IPS-18c (cell line): Measurements from ENCODE around the gene ZBTB16.

Experiments
- H3K4me3 ChIP-seq: 2 replicates; pipeline ENCODE4 v1.7.0; 2013; ENCODE audit warnings: low read depth, mild to moderate bottlenecking, low read length, moderate library complexity; ENCODE audit not compliant: insufficient read depth
- H3K9me3 ChIP-seq: one replicate; pipeline ENCODE4 v1.6.1; 2013; ENCODE audit warnings: mild to moderate bottlenecking, low read length, moderate library complexity; ENCODE audit not compliant: control insufficient read depth, insufficient read depth

Gene ZBTB16, protein sequence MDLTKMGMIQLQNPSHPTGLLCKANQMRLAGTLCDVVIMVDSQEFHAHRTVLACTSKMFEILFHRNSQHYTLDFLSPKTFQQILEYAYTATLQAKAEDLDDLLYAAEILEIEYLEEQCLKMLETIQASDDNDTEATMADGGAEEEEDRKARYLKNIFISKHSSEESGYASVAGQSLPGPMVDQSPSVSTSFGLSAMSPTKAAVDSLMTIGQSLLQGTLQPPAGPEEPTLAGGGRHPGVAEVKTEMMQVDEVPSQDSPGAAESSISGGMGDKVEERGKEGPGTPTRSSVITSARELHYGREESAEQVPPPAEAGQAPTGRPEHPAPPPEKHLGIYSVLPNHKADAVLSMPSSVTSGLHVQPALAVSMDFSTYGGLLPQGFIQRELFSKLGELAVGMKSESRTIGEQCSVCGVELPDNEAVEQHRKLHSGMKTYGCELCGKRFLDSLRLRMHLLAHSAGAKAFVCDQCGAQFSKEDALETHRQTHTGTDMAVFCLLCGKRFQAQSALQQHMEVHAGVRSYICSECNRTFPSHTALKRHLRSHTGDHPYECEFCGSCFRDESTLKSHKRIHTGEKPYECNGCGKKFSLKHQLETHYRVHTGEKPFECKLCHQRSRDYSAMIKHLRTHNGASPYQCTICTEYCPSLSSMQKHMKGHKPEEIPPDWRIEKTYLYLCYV

DNA sequence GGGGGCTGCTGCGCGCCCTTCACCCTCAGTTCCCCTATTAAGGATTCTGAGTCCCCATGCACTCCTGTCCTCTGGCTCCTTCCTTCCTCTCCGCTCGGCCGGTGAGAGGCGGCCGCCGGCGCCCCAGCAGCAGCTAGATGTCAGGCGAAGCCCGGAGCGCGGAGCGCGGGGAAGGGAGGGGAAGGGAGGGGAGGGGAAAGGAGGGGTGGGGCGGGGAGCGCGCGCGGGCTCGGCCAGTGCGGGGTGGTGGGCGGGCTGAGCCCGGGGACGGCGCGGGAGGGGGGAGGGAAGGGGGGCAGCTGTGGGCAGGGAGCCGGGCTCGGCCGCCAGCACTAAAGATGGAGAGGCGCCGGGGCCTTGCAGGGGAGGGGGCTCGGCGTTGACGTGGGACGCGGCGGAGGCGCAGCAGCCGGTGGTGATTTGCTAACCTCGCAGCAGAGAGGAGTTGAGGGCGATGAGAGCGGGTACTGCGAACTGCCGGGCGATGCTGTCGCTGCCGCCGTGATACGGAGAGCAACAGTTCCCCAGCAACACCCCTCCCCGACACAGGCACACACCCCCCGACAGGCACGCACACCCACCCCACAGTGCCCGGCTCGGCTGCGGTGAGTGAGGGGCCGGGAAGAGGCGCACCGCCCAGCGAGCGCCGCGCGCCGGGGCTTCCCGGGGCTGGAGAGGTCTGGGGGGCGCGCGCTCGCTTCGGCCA, at the start of gene ZBTB16:
ZBTB16 (plus strand) TSS at position 434 of the 706 bp plus-strand sequence. CDS start 3,590 bp downstream, outside the sequence.
- H3K9me3 ChIP-seq = peaks cover 2% of the 10 kb centered on the region
- H3K4me3 ChIP-seq = peak within 1 kb of the TSS; percentile 71

GRCh38 chr11:114010931-114011330, 48.6 kb upstream of the ZBTB16 start:
- H3K9me3 ChIP-seq = no peaks in the 10 kb centered on the region
- no peak overlapping the region for H3K4me3 ChIP-seq

DNA sequence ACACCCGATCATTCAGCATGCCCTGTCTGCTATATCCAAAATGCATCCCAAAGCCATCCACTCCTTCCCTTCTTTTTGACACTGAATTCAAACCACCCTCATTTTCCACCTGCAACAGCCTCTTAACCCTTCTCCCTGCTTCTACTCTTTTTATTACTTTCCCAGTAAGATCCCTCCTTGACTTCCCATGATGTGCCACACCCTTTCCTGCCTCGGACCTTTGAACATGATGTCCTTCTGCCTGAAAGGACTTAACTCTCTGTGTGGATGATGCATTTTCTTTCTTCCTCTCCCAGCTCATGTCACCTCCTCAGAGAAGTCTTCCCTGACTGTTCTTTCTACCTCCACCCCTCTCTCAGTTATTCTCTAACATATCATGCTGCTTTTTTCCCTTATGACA, 48.1 kb upstream of the ZBTB16 start:
- Histone ChIP-seq H3K4me3 (no peak overlapping the region), H3K9me3 (no peaks in the 10 kb centered on the region)

DNA sequence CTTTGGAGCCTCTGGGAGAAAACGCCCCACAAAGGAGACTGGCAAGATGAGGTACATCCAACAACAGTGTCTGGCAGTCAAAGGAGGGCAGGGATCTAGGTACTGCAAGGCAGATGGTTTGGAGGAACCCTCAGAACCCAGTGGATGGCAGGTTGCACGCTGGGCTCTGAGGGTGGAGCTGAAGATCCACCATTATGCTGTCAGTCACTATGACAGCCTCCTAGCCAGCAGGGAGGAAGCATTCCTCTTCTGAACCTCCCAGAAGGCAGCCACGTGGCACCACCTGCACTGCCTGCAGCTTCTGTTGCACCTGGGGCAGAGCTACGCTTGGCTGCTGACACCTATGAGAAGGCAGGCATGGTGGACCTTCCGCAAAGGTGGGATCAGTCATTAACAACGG, 44.4 kb upstream of the ZBTB16 start:
- H3K4me3 ChIP-seq = no peak overlapping the region
- no peaks in the 10 kb centered on the region for H3K9me3 ChIP-seq

DNA sequence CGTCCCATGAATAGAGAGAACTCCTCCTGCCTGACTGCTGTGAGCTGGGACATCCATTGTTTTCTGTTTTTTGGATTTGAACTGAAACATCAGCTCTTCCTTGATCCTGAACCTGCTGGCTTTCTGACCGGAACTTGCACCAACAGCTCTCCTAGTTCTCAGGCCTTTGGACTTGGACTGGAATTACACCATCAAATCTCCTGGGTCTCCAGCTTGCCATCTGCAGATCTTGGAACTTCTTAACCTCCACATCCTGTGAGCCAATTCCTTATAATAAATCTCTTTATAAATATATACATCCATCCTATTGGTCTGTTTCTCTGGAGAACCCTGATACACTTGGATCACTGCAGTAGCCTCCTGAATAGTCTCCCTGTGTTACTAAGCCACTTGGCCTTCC, 42.5 kb upstream of the ZBTB16 start:
- Histone ChIP-seq H3K4me3 (no peak overlapping the region), H3K9me3 (no peaks in the 10 kb centered on the region)

GRCh38 chr11:114017723-114018122, 41.8 kb upstream of the ZBTB16 start:
- H3K4me3 ChIP-seq = no peak overlapping the region
- no peaks in the 10 kb centered on the region for H3K9me3 ChIP-seq

DNA sequence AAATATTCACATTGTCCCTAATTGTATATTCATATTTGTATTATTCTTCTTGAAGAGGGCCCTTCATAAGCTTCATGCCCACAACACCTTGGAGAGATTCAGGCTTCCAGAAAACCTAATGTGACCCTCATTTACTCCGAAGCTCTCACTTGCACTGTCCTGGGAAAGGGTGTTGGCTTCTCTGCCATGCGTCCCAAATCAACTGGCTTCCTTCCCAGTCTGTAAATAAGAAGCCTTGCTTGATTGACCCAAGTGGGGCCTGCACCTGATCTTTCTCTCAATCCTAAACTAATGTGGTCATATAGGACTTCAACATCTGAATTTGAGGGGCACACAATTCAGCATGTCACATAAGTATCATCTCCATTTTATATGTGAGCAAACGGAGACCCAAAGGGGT, 40.5 kb upstream of the ZBTB16 start:
- Histone ChIP-seq H3K9me3 (no peaks in the 10 kb centered on the region), H3K4me3 (no peak overlapping the region)

- H3K9me3 ChIP-seq = no peaks in the 10 kb centered on the region
- no peak overlapping the region for H3K4me3 ChIP-seq
Measured at GRCh38 chr11:114019574-114019973, 39.9 kb upstream of the ZBTB16 start.

- Histone ChIP-seq H3K9me3 (no peaks in the 10 kb centered on the region), H3K4me3 (no peak overlapping the region)
Measured at GRCh38 chr11:114025329-114025907, 34.1 kb upstream of the ZBTB16 start.

GRCh38 chr11:114026355-114026754, 33.2 kb upstream of the ZBTB16 start:
- Histone ChIP-seq H3K9me3 (no peaks in the 10 kb centered on the region), H3K4me3 (no peak overlapping the region)

GRCh38 chr11:114027391-114027790, 32.1 kb upstream of the ZBTB16 start:
- no peak overlapping the region for H3K4me3 ChIP-seq
- H3K9me3 ChIP-seq = no peaks in the 10 kb centered on the region

DNA sequence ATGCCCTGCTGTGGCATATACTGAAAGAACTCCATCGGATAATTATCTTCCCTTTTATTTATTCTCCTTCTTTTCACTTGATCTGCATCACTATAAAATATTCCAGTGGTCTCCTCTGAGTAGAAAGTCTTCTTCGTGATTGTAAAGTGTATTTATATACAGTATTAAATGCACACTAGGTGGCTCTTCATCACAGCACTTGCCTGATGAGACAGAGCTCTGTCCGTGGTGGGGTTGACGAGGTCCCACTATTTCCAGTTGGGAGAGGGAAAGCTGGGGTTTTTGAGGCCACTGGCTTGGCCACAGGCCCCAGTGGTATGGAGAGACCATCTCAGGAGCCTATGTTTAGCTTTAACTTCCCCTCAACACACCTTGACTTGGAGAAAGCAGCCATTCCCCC, 31.6 kb upstream of the ZBTB16 start:
- Histone ChIP-seq H3K9me3 (no peaks in the 10 kb centered on the region), H3K4me3 (no peak overlapping the region)

DNA sequence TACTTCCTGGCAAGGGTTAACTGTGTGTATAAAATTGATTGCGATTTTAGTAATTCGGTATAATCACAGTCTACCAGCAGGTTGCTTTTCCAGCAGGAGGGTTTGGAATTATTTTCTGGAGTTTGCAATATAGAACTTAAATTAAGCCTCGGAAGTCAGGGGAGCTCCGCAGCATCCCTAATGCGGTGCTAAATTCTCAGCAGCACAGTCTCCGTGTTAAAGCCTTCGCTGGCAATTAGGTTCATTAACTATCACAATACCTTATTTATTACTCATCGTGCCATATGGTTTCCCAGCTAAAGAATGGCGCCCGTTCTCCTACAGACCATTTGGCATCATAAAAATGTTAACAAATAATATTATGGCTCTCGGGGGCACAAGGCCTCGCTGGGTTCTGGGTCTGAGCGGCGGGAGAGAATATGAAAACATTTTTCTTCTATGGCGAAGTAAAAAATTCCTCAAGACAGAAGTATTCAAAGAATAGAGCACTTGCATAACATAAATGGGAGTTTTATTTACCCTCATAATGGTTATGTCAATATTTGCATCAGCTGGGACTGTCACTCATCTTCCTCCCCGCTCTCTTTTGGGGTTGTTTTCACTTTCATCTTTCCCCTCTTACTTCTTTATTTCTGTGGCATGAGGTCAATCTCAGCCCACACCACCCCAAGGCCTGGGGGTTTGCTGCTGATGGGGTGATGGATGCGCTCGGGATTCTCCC, 28.1 kb upstream of the ZBTB16 start:
- Histone ChIP-seq H3K9me3 (no peaks in the 10 kb centered on the region), H3K4me3 (no peak overlapping the region)

- Histone ChIP-seq H3K9me3 (no peaks in the 10 kb centered on the region), H3K4me3 (no peak overlapping the region)
Measured at GRCh38 chr11:114031967-114032320, 27.6 kb upstream of the ZBTB16 start.

- H3K4me3 ChIP-seq = no peak overlapping the region
- no peaks in the 10 kb centered on the region for H3K9me3 ChIP-seq
Measured at GRCh38 chr11:114033066-114033465, 26.4 kb upstream of the ZBTB16 start.

DNA sequence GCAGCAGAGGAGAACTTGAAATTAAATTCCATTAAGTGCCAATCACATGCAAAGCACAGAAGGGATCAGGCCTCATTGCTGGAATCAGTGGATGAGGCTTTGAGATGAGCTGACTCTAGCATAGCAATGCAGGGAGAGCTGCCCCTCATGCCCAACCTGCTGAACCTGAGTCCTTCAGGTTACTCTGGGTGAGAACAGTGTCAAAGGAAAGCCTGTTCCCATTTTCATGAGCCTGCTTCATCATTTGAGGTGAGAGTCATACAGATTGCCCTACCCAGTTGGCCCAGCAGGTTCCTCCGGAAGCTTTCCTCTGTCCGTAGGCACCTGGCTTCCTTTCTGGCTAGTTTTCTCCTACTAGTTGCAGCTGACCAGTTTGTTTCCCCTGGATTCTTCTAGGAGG, 25.9 kb upstream of the ZBTB16 start:
- no peaks in the 10 kb centered on the region for H3K9me3 ChIP-seq
- no peak overlapping the region for H3K4me3 ChIP-seq

DNA sequence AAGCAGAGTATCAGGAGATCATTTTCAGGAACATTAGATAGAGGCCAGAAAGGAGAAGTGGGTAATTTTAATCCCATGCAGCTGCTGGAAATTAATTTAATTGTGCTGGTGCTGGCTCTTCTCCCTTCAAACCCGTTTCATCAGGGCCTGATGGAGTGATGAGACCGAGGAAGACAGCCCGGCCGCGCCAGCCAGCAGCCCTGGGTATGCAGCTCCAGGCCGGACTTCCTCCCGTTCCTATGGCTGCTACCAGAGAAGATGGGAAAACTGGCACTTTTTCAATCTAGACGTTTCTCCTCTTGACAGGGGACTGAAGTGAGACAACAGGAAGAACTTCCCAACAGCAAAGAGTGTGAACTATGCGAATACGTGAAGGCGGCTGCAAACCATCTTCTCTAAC, 24.6 kb upstream of the ZBTB16 start:
- no peak overlapping the region for H3K4me3 ChIP-seq
- H3K9me3 ChIP-seq = no peaks in the 10 kb centered on the region
